ENCODE data around the gene TWSG1. TPM values are rescaled to one million over a fixed set of nuclear protein-coding genes. Genes with fewer than 3 reads are reported as not detected.
A peak's percentile ranks its signal among the peaks of the same experiment; 100 is the strongest.

The TWSG1 gene
- total and polyA plus RNA-seq, 11 donors: 6.9 to 18.0 (median 13.3) TPM

GRCh38 chr18:9405130-9405529 lies 70.6 kb downstream of the TWSG1 start:
- intact Hi-C loops (cut with DNase I): no loop called here
- ATAC-seq (no peak), DNase-seq (no peak)
- peaks cover 0 to 5% (median 0%) of the 10 kb centered on the region in 12 donors for H3K9me3 ChIP-seq
- peak overlapping the region in 1 of 12 donors; percentile 34 for H3K4me3 ChIP-seq
- no peaks in the 10 kb centered on the region for H3K27me3 ChIP-seq
- peaks cover 0 to 6% (median 0%) of the 10 kb centered on the region in 12 donors for H3K4me1 ChIP-seq
- H3K36me3 ChIP-seq: peaks cover 0 to 2% (median 0%) of the 10 kb centered on the region in 9 donors
- H3K27ac ChIP-seq: peak overlapping the region in 3 of 12 donors; percentile 22 to 46 (median 45)
- WGBS, 4 donors: 78 to 87% (median 86%) methylated on average over 7 of the region's 7 CpGs
- no peak for TF ChIP-seq POLR2A (IDR thresholded peaks at IDR 0.05)
- TF ChIP-seq CTCF (IDR thresholded peaks at IDR 0.05): no peak

- WGBS, 4 donors: 95 to 98% (median 97%) methylated on average over 6 of the region's 6 CpGs
- intact Hi-C loops (cut with DNase I): no loop called here
- Histone ChIP-seq H3K9me3 (peaks cover 0 to 5% (median 0%) of the 10 kb centered on the region in 12 donors), H3K4me3 (no peak overlapping the region), H3K4me1 (peaks cover 0 to 6% (median 0%) of the 10 kb centered on the region in 12 donors), H3K36me3 (no peaks in the 10 kb centered on the region), H3K27ac (no peak overlapping the region), H3K27me3 (no peaks in the 10 kb centered on the region)
- ATAC-seq: no peak
- no peak for DNase-seq
- no peak for TF ChIP-seq POLR2A (IDR thresholded peaks at IDR 0.05)
- TF ChIP-seq CTCF (IDR thresholded peaks at IDR 0.05): no peak
Measured at GRCh38 chr18:9405977-9406376, 71.4 kb downstream of the TWSG1 start.

GRCh38 chr18:9410515-9410914 lies 75.9 kb downstream of the TWSG1 start:
- H3K9me3 ChIP-seq: peaks cover 0 to 5% (median 0%) of the 10 kb centered on the region in 12 donors
- no peaks in the 10 kb centered on the region for H3K27me3 ChIP-seq
- peaks cover 0 to 3% (median 0%) of the 10 kb centered on the region in 12 donors for H3K4me1 ChIP-seq
- no peak overlapping the region for H3K4me3 ChIP-seq
- DNase-seq (no peak), ATAC-seq (no peak)
- intact Hi-C loops (cut with DNase I): no loop called here
- 58 to 81% (median 66%) methylated on average over 1 of the region's 1 CpG for WGBS, 4 donors
- H3K36me3 ChIP-seq: no peaks in the 10 kb centered on the region
- TF ChIP-seq POLR2A (IDR thresholded peaks at IDR 0.05): no peak
- TF ChIP-seq CTCF (IDR thresholded peaks at IDR 0.05): no peak
- H3K27ac ChIP-seq: no peak overlapping the region

GRCh38 chr18:9413576-9413975 lies 79.0 kb downstream of the TWSG1 start:
- Histone ChIP-seq H3K36me3 (no peaks in the 10 kb centered on the region), H3K4me3 (no peak overlapping the region), H3K4me1 (peaks cover 0 to 13% (median 9%) of the 10 kb centered on the region in 12 donors), H3K9me3 (peaks cover 0 to 5% (median 0%) of the 10 kb centered on the region in 12 donors), H3K27ac (no peak overlapping the region), H3K27me3 (no peaks in the 10 kb centered on the region)
- ATAC-seq: peak in 1 of 4 donors; percentile 67
- no peak for DNase-seq
- TF ChIP-seq POLR2A (IDR thresholded peaks at IDR 0.05) (no peak), CTCF (IDR thresholded peaks at IDR 0.05) (no peak)
- intact Hi-C loops (cut with DNase I): no loop called here
- WGBS, 4 donors: 52 to 86% (median 64%) methylated on average over 1 of the region's 1 CpG

Measured in heart left ventricle (tissue), 16 donors.